Suprapubic skin (tissue), 4 donors: ENCODE measurements around the gene PTPRN2. TPM values are rescaled to one million over a fixed set of nuclear protein-coding genes. Genes with fewer than 3 reads are reported as not detected.
A peak's percentile ranks its signal among the peaks of the same experiment; 100 is the strongest.

Source experiments
- DNase-seq, 2 donors: peaks; one replicate each; pipeline ENCODE4 v3.0.0-alpha.2; 2019; ENCODE audit warnings: low spot score in 2 of 2
- H3K27ac ChIP-seq: fragments of 200-600 bp; sonication (generic); one replicate; pipeline ENCODE4 v1.5.1; 2019
- H3K27me3 ChIP-seq: fragments of 200-600 bp; sonication (generic); one replicate; pipeline ENCODE4 v1.5.1; 2019
- H3K36me3 ChIP-seq: fragments of 200-600 bp; sonication (generic); one replicate; pipeline ENCODE4 v1.5.1; 2019
- H3K4me1 ChIP-seq: fragments of 200-600 bp; sonication (generic); one replicate; pipeline ENCODE4 v1.5.1; 2019
- H3K4me3 ChIP-seq: fragments of 200-600 bp; sonication (generic); one replicate; pipeline ENCODE4 v1.5.1; 2019; ENCODE audit warnings: mild to moderate bottlenecking
- H3K9me3 ChIP-seq: fragments of 200-600 bp; sonication (generic); one replicate; pipeline ENCODE4 v1.5.1; 2019
- CTCF ChIP-seq, 2 donors: fragments of 200-600 bp in 1 of 2; fragments of 450-650 bp in 1 of 2; sonication (generic) in 1 of 2; IDR thresholded peaks; one replicate each; pipeline ENCODE4 v1.5.1; 2016 to 2019; ENCODE audit warnings: antibody characterized with exemption in 2 of 2, mild to moderate bottlenecking in 1 of 2, moderate library complexity in 1 of 2
- EP300 ChIP-seq: sonication (generic); formaldehyde crosslinking; IDR thresholded peaks from one replicate; pipeline ENCODE4 v1.6.1; 2017; ENCODE audit warnings: antibody characterized with exemption
- POLR2A ChIP-seq, 2 donors: fragments of 450-650 bp; IDR thresholded peaks; one replicate each; pipeline ENCODE4 v1.6.1; 2017; ENCODE audit warnings: antibody characterized with exemption in 2 of 2, mild to moderate bottlenecking in 2 of 2, moderate library complexity in 2 of 2
- POLR2AphosphoS5 ChIP-seq, 3 donors: sonication (generic); formaldehyde crosslinking; IDR thresholded peaks; one replicate each; pipeline ENCODE4 v1.6.1; 2017; ENCODE audit warnings: antibody characterized with exemption in 3 of 3
- WGBS: methylation state at CpG from one replicate; pipeline ENCODE4 v1.1.5; 2018; 5-methylcytosine and 5-hydroxymethylcytosine counted together
- total RNA-seq, 4 donors: library from RNA; depleted of rRNA; stranded (reverse); fragments of >200 nt; gene quantifications; one replicate each; pipeline ENCODE4 v1.1.0, GENCODE V29; 2016

The PTPRN2 gene
- total RNA-seq, 4 donors from 2014 or later = 0.23 to 1.8 (median 1.3) TPM

- H3K4me3 ChIP-seq = no peak overlapping the region
- no peaks in the 10 kb centered on the region for H3K9me3 ChIP-seq
- peaks cover 17% of the 10 kb centered on the region for H3K4me1 ChIP-seq
- no peaks in the 10 kb centered on the region for H3K36me3 ChIP-seq
- peak in 1 of 2 donors; percentile 52 for DNase-seq
- WGBS = 34% methylated on average over 21 of the region's 21 CpGs
- H3K27ac ChIP-seq = no peak overlapping the region
- TF ChIP-seq POLR2A (IDR thresholded peaks at IDR 0.05) (no peak), CTCF (IDR thresholded peaks at IDR 0.05) (no peak), EP300 (no peak), POLR2AphosphoS5 (IDR thresholded peaks at IDR 0.05) (no peak)
- H3K27me3 ChIP-seq = peaks cover 91% of the 10 kb centered on the region
Observed at GRCh38 chr7:157682946-157683746, 904.5 kb downstream of the PTPRN2 start.

GRCh38 chr7:157682064-157682945 lies 905.3 kb downstream of the PTPRN2 start:
- TF ChIP-seq POLR2AphosphoS5 (IDR thresholded peaks at IDR 0.05) (no peak), EP300 (no peak), CTCF (IDR thresholded peaks at IDR 0.05) (no peak), POLR2A (IDR thresholded peaks at IDR 0.05) (no peak)

GRCh38 chr7:157679607-157680006 lies 908.0 kb downstream of the PTPRN2 start:
- TF ChIP-seq POLR2A (IDR thresholded peaks at IDR 0.05) = no peak
- TF ChIP-seq POLR2AphosphoS5 (IDR thresholded peaks at IDR 0.05) = no peak
- TF ChIP-seq CTCF (IDR thresholded peaks at IDR 0.05) = no peak
- TF ChIP-seq EP300 = no peak
- H3K27ac ChIP-seq = no peak overlapping the region
- peaks cover 86% of the 10 kb centered on the region for H3K27me3 ChIP-seq
- no peaks in the 10 kb centered on the region for H3K36me3 ChIP-seq
- peaks cover 7% of the 10 kb centered on the region for H3K4me1 ChIP-seq
- peak; percentile 31 to 53 for DNase-seq
- H3K9me3 ChIP-seq = no peaks in the 10 kb centered on the region
- H3K4me3 ChIP-seq = no peak overlapping the region
- WGBS = 62% methylated on average over 9 of the region's 9 CpGs

More at GRCh38 chr7:157682064-157682945, 905.3 kb downstream of the PTPRN2 start:
- 66% methylated on average over 28 of the region's 28 CpGs for WGBS
- Histone ChIP-seq H3K27ac (no peak overlapping the region), H3K27me3 (peaks cover 86% of the 10 kb centered on the region), H3K4me3 (no peak overlapping the region), H3K4me1 (peaks cover 17% of the 10 kb centered on the region), H3K36me3 (no peaks in the 10 kb centered on the region), H3K9me3 (no peaks in the 10 kb centered on the region)
- DNase-seq = peak in 1 of 2 donors; percentile 49

GRCh38 chr7:157678501-157678900 lies 909.1 kb downstream of the PTPRN2 start:
- 33% methylated on average over 9 of the region's 9 CpGs for WGBS
- Histone ChIP-seq H3K4me1 (no peaks in the 10 kb centered on the region), H3K27ac (no peak overlapping the region), H3K9me3 (no peaks in the 10 kb centered on the region), H3K27me3 (peaks cover 85% of the 10 kb centered on the region), H3K4me3 (no peak overlapping the region), H3K36me3 (no peaks in the 10 kb centered on the region)
- no peak for TF ChIP-seq POLR2A (IDR thresholded peaks at IDR 0.05)
- TF ChIP-seq EP300 = no peak
- TF ChIP-seq POLR2AphosphoS5 (IDR thresholded peaks at IDR 0.05) = no peak
- no peak for TF ChIP-seq CTCF (IDR thresholded peaks at IDR 0.05)
- peak in 1 of 2 donors; percentile 58 for DNase-seq
